DOHH2 (cell line): Measurements from ENCODE around the gene SYTL5.

ENCODE experiments used
- EZH2phosphoT487 ChIP-seq: fragments of 200-600 bp; sonication (generic); IDR thresholded peaks from 2 replicates; pipeline ENCODE4 v1.6.1; 2017; ENCODE audit warnings: borderline replicate concordance, mild to moderate bottlenecking, antibody characterized with exemption, low read length, moderate library complexity, mixed read lengths
- TF ChIP-seq, protein P1 (sequence below): fragments of 200-600 bp; sonication (generic); IDR thresholded peaks from one replicate; pipeline ENCODE4 v1.5.1; 2014; ENCODE audit warnings: antibody characterized with exemption, mild to moderate bottlenecking, low read depth, low read length; ENCODE audit not compliant: poor library complexity, severe bottlenecking

GRCh38 chrX:38004046-38004445 is 2.3 kb upstream of the SYTL5 start:
- TF ChIP-seq, protein P1, sequence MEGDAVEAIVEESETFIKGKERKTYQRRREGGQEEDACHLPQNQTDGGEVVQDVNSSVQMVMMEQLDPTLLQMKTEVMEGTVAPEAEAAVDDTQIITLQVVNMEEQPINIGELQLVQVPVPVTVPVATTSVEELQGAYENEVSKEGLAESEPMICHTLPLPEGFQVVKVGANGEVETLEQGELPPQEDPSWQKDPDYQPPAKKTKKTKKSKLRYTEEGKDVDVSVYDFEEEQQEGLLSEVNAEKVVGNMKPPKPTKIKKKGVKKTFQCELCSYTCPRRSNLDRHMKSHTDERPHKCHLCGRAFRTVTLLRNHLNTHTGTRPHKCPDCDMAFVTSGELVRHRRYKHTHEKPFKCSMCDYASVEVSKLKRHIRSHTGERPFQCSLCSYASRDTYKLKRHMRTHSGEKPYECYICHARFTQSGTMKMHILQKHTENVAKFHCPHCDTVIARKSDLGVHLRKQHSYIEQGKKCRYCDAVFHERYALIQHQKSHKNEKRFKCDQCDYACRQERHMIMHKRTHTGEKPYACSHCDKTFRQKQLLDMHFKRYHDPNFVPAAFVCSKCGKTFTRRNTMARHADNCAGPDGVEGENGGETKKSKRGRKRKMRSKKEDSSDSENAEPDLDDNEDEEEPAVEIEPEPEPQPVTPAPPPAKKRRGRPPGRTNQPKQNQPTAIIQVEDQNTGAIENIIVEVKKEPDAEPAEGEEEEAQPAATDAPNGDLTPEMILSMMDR = no peak
- TF ChIP-seq EZH2phosphoT487 = no peak
